HCT116 (cell line): ENCODE results near the gene GPAM.

Source experiments
- EGR1 ChIP-seq: IDR thresholded peaks from 2 replicates; pipeline ENCODE4 v1.6.1; 2012; ENCODE audit warnings: low read depth
- ZFX ChIP-seq: fragments of 450-650 bp; IDR thresholded peaks from 2 replicates; pipeline ENCODE4 v1.6.1; 2017
- TF ChIP-seq, protein P1 (sequence below), 3 experiments: fragments of 200-600 bp in 1 of 3; sonication (generic) in 1 of 3; IDR thresholded peaks in 2 of 3; conservative IDR thresholded peaks in 1 of 3; 2 replicates each; pipeline ENCODE4 v1.5.1; 2012 to 2017; ENCODE audit warnings: low read depth in 2 of 3, low read length in 2 of 3, antibody characterized with exemption in 1 of 3, borderline replicate concordance in 1 of 3, control low read depth in 1 of 3, mild to moderate bottlenecking in 1 of 3, mixed read lengths in 1 of 3, mixed run types in 1 of 3, moderate library complexity in 1 of 3; ENCODE audit not compliant: insufficient read depth in 1 of 3

- TF ChIP-seq ZFX (no peak), EGR1 (no peak)
- TF ChIP-seq, protein P1, sequence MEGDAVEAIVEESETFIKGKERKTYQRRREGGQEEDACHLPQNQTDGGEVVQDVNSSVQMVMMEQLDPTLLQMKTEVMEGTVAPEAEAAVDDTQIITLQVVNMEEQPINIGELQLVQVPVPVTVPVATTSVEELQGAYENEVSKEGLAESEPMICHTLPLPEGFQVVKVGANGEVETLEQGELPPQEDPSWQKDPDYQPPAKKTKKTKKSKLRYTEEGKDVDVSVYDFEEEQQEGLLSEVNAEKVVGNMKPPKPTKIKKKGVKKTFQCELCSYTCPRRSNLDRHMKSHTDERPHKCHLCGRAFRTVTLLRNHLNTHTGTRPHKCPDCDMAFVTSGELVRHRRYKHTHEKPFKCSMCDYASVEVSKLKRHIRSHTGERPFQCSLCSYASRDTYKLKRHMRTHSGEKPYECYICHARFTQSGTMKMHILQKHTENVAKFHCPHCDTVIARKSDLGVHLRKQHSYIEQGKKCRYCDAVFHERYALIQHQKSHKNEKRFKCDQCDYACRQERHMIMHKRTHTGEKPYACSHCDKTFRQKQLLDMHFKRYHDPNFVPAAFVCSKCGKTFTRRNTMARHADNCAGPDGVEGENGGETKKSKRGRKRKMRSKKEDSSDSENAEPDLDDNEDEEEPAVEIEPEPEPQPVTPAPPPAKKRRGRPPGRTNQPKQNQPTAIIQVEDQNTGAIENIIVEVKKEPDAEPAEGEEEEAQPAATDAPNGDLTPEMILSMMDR (IDR thresholded peaks at IDR 0.05 in 2 of 3, conservative IDR thresholded peaks at IDR 0.05 in 1 of 3; ENCODE audit: borderline replicate concordance in 1 of 3, insufficient read depth in 1 of 3, low read depth in 2 of 3, low read length in 2 of 3), result no peak
These were observed 8.2 kb downstream of the GPAM start for GRCh38 chr10:112175409-112175808.
